Measurements from ENCODE around the gene SYNE2. TPM values are rescaled to one million over a fixed set of nuclear protein-coding genes. Genes with fewer than 3 reads are reported as not detected.

Gene SYNE2
- total RNA-seq, 2 donors from 2014 or later = 104 to 390 TPM

DNA sequence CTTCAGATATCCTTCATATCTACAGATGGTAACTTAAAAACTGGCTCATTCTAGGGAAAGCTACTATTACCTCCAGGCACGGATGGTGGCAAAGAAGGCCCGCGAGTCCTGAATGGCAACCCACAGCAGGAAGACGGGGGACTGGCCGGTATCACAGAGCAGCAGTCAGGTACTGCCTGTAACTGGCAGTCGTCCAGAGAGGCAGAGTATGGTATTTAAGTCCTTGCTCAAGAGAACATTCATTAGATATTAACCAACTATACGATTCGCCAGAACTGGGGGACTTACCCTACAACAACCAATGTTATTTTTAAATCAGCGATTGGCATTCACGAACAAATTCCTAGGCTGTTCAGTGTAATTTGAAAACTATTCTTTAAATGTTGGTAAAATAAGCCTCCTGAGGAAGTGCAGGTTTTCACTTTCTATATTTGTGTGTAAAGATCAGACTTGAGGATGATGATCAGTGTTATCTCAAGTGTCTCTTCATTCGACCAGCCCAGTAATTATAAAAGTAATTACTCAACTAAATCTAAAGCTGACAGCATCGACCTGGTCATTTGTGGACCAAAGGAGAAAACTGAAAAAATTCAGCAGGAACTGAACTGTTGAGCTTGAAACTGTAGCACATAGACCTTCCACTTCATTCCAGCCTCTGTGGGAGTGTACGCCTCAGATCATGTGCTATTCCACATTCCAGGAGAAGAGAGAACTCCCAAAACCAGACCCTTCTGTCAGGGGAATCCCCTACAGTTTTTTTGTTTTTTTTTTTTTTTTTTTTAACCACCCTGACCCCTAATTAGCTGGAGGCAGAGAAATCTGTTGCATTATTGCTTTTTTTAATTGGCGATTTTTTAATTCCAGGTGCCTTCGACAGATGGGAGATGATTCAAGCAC is 365.8 kb downstream of the SYNE2 start:
- WGBS = 82% methylated on average over 15 of the region's 15 CpGs
- Histone ChIP-seq H3K4me3 (no peak overlapping the region), H3K4me1 (replicated peaks) (no peaks in the 10 kb centered on the region), H3K27me3 (replicated peaks; ENCODE audit: insufficient read depth) (no peaks in the 10 kb centered on the region), H3K36me3 (peaks cover 0 to 13% of the 10 kb centered on the region in 2 donors), H3K9me3 (no peaks in the 10 kb centered on the region), H3K27ac (no peak overlapping the region)
- TF ChIP-seq POLR2A (IDR thresholded peaks at IDR 0.05) = no peak
- TF ChIP-seq POLR2AphosphoS5 (IDR thresholded peaks at IDR 0.05) = no peak
- TF ChIP-seq, protein P1, sequence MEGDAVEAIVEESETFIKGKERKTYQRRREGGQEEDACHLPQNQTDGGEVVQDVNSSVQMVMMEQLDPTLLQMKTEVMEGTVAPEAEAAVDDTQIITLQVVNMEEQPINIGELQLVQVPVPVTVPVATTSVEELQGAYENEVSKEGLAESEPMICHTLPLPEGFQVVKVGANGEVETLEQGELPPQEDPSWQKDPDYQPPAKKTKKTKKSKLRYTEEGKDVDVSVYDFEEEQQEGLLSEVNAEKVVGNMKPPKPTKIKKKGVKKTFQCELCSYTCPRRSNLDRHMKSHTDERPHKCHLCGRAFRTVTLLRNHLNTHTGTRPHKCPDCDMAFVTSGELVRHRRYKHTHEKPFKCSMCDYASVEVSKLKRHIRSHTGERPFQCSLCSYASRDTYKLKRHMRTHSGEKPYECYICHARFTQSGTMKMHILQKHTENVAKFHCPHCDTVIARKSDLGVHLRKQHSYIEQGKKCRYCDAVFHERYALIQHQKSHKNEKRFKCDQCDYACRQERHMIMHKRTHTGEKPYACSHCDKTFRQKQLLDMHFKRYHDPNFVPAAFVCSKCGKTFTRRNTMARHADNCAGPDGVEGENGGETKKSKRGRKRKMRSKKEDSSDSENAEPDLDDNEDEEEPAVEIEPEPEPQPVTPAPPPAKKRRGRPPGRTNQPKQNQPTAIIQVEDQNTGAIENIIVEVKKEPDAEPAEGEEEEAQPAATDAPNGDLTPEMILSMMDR (IDR thresholded peaks at IDR 0.05) = no peak
- DNase-seq (ENCODE audit: low spot score) = no peak
- intact Hi-C loops (cut with DNase I) = no loop called here

DNA sequence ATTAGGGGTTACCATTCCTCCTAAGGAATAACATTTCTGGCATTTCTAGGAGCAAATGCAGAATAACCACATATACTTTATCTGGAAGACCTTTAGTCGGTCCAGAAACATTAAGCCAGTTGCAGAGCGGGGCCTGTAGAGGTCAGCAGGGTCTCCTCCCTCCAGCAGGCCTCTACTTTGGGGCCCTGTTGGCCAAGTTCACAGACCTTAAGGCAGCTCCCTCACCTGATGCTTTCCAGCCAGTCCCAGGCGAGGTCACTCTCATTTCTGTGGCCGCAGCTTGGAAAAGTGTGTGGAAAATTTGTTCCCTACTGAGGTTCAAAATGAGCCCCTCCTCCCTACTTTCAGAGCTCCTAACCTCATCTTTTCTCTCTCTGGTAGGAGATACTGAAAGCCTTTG is 367.3 kb downstream of the SYNE2 start:
- intact Hi-C loops (cut with DNase I) = no loop called here
- H3K27ac ChIP-seq = no peak overlapping the region
- no peak for DNase-seq (ENCODE audit: low spot score)
- H3K4me3 ChIP-seq = no peak overlapping the region
- no peaks in the 10 kb centered on the region for H3K27me3 ChIP-seq (replicated peaks; ENCODE audit: insufficient read depth)
- peaks cover 0 to 13% of the 10 kb centered on the region in 2 donors for H3K36me3 ChIP-seq
- WGBS = 91% methylated on average over 4 of the region's 4 CpGs
- H3K9me3 ChIP-seq = no peaks in the 10 kb centered on the region
- TF ChIP-seq POLR2A (IDR thresholded peaks at IDR 0.05) (no peak), POLR2AphosphoS5 (IDR thresholded peaks at IDR 0.05) (no peak)
- TF ChIP-seq, protein P1 (IDR thresholded peaks at IDR 0.05) = no peak
- no peaks in the 10 kb centered on the region for H3K4me1 ChIP-seq (replicated peaks)

DNA sequence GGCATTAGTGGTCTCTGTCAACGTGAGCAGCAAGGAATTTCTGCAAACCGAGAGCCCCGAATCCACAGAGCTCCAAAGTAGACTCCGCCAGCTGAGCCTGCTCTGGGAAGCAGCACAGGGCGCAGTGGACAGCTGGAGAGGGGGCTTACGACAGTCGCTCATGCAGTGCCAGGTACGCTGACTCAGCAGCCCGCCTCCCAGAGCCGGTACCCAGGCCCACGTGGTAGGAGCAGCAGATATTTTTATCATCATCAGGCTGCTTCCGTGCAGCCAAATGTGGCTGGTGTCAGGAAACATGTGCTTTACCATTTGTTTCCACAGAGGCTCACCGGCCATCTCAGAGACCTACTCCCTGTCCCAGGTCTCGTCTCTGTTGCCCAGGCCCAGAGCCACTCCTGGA is 367.7 kb downstream of the SYNE2 start:
- intact Hi-C loops (cut with DNase I) = no loop called here
- Histone ChIP-seq H3K4me3 (no peak overlapping the region), H3K36me3 (peaks cover 0 to 13% of the 10 kb centered on the region in 2 donors), H3K27ac (no peak overlapping the region), H3K27me3 (replicated peaks; ENCODE audit: insufficient read depth) (no peaks in the 10 kb centered on the region), H3K9me3 (no peaks in the 10 kb centered on the region), H3K4me1 (replicated peaks) (no peaks in the 10 kb centered on the region)
- 55% methylated on average over 10 of the region's 14 CpGs for WGBS
- TF ChIP-seq POLR2A (IDR thresholded peaks at IDR 0.05) (no peak), POLR2AphosphoS5 (IDR thresholded peaks at IDR 0.05) (no peak)
- TF ChIP-seq, protein P1 (IDR thresholded peaks at IDR 0.05) = no peak
- DNase-seq (ENCODE audit: low spot score) = no peak

DNA sequence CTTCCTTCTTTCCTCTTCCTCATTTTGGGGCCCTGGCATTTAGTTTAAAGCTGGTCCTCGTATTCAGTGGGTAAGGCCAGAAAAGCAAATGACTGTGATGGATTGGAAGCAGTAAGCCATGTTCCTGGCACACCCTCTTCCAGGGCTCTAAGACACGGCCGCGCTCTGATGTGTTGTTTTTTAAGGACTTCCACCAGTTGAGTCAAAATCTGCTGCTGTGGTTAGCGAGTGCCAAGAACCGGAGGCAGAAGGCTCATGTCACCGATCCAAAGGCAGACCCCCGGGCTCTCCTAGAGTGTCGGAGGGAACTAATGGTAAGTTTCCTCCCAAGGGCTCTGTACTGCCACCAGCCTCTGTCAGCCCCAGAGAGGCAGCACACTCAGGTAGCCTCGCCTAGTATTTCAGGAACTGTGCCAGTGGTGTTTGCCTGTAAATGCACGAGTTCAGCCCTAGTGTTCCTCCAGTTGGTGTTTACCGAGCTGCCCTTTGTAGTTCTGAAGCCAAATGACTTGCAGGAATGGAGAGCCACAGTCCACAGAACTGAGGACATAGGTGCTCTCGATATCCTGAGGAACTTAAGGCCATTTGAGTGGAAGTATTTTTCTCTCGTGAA is 368.7 kb downstream of the SYNE2 start:
- Histone ChIP-seq H3K4me3 (no peak overlapping the region), H3K27ac (no peak overlapping the region), H3K27me3 (replicated peaks; ENCODE audit: insufficient read depth) (no peaks in the 10 kb centered on the region), H3K4me1 (replicated peaks) (no peaks in the 10 kb centered on the region), H3K36me3 (peaks cover 0 to 13% of the 10 kb centered on the region in 2 donors), H3K9me3 (no peaks in the 10 kb centered on the region)
- TF ChIP-seq POLR2AphosphoS5 (IDR thresholded peaks at IDR 0.05) = peak; percentile 63
- TF ChIP-seq, protein P1 (IDR thresholded peaks at IDR 0.05) = no peak
- 78% methylated on average over 14 of the region's 14 CpGs for WGBS
- intact Hi-C loops (cut with DNase I) = no loop called here
- DNase-seq (ENCODE audit: low spot score) = peak; percentile 61

Measured in prostate gland (tissue), 2 donors.